GM21825 (cell line): ENCODE measurements around the gene CCDC28B.
A peak's percentile ranks its signal among the peaks of the same experiment; 100 is the strongest.

Experiments used
- ATAC-seq: cut with Tn5 transposase; IDR thresholded peaks from one replicate; pipeline ENCODE4 v1.9.1; 2021; ENCODE audit warnings: mild to moderate bottlenecking, moderate library complexity; ENCODE audit not compliant: unreplicated experiment

The CCDC28B gene

GRCh38 chr1:32249831-32250525 is 49.6 kb downstream of the CCDC28B start:
- ATAC-seq = peak; percentile 44

GRCh38 chr1:32250893-32251716 is 50.7 kb downstream of the CCDC28B start, which contains the start of gene LCK:
Gene LCK, plus strand, starts transcription at chr1:32251265. Its CDS starts 23,065 bp downstream, at chr1:32274330.
- no peak for ATAC-seq
